Prostate gland (tissue), 2 donors: ENCODE measurements around the gene CAMKMT.

ENCODE experiments used
- CTCF ChIP-seq, 4 experiments: fragments of 200-600 bp in 2 of 4; fragments of 450-650 bp in 2 of 4; sonication (generic) in 2 of 4; IDR thresholded peaks; 1 replicate in 3 of 4; 2 replicates in 1 of 4; pipeline ENCODE4 v1.5.1; 2016 to 2019; ENCODE audit warnings: antibody characterized with exemption in 4 of 4, mild to moderate bottlenecking in 2 of 4, moderate library complexity in 2 of 4
- POLR2A ChIP-seq: fragments of 450-650 bp; IDR thresholded peaks from one replicate; pipeline ENCODE4 v1.6.1; 2016; ENCODE audit warnings: antibody characterized with exemption, mild to moderate bottlenecking
- POLR2AphosphoS5 ChIP-seq: sonication (generic); formaldehyde crosslinking; IDR thresholded peaks from one replicate; pipeline ENCODE4 v1.6.1; 2017; ENCODE audit warnings: antibody characterized with exemption

DNA sequence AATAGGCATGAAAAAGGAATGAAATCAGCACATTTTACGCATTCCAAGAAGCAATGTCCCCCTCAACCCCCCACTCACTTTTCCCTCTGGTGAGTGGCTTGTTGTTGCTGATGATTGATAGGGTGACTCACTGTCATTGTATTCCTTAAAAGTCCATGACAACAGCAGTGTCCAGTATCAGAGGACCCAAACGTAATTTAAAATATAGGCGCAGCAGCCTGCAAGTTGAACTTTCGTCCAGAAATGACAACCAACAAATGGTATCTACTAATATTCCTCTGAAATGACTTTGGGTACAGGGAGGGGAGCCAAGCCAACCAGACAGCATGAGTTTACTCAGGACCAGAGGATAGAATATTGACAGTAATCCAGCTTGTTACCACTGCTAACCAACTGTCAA is 396.8 kb downstream of the CAMKMT start:
- TF ChIP-seq CTCF (IDR thresholded peaks at IDR 0.05): no peak
- TF ChIP-seq POLR2AphosphoS5: no peak
- no peak for TF ChIP-seq POLR2A
